ENCODE measurements around the gene GABBR2. TPM values are rescaled to one million over a fixed set of nuclear protein-coding genes. Genes with fewer than 3 reads are reported as not detected.

The GABBR2 gene
- polyA plus RNA-seq, 1 of the 3 experiments (the other 2 are of a cell fraction): not detected

- ChIA-PET POLR2A (no interaction called here), CTCF (no interaction called here)
- Histone ChIP-seq H3K9ac (no peak overlapping the region), H3F3A (replicated peaks; ENCODE audit: insufficient read depth) (no peaks in the 10 kb centered on the region), H4K20me1 (ENCODE audit: insufficient read depth) (no peaks in the 10 kb centered on the region), H3K9me3 (no peaks in the 10 kb centered on the region), H3K79me2 (ENCODE audit: insufficient read depth) (no peaks in the 10 kb centered on the region), H3K36me3 (replicated peaks in 1 of 2; ENCODE audit: control insufficient read depth in 1 of 2, insufficient read depth in 2 of 2, low read length in 1 of 2) (no peaks in the 10 kb centered on the region), H3K4me1 (ENCODE audit: control insufficient read depth in 1 of 2, insufficient read depth in 2 of 2, low read depth in 1 of 2, low read length in 1 of 2) (no peaks in the 10 kb centered on the region; a peak in 1 of 4 replicates), H2AFZ (ENCODE audit: low read depth) (no peak overlapping the region), H3K27ac (ENCODE audit: low read depth in 2 of 2, low read length in 1 of 2) (no peak overlapping the region), H3K27me3 (ENCODE audit: insufficient read depth) (no peaks in the 10 kb centered on the region), H3K9me2 (no peaks in the 10 kb centered on the region), H3K4me2 (no peak overlapping the region), H3K4me3 (ENCODE audit: low read depth in 2 of 2, low read length in 1 of 2) (no peak overlapping the region)
- DNase-seq: no peak
- TF ChIP-seq MXI1 (IDR thresholded peaks at IDR 0.05; ENCODE audit: low read depth, low read length): no peak
- TF ChIP-seq YY1 (IDR thresholded peaks at IDR 0.05; ENCODE audit: low read depth): no peak
- TF ChIP-seq GATA2 (CRISPR knock-in tag; IDR thresholded peaks at IDR 0.05): no peak
- TF ChIP-seq USF2 (IDR thresholded peaks at IDR 0.05; ENCODE audit: borderline replicate concordance, low read depth, low read length): no peak
- no peak for TF ChIP-seq ZBTB33 (IDR thresholded peaks at IDR 0.05; ENCODE audit: borderline replicate concordance, low read depth)
- TF ChIP-seq TCF12 (IDR thresholded peaks at IDR 0.05): no peak
- TF ChIP-seq NFIC (IDR thresholded peaks at IDR 0.05; ENCODE audit: borderline replicate concordance): no peak
- no peak for TF ChIP-seq FOXJ3 (CRISPR knock-in tag; IDR thresholded peaks at IDR 0.05)
- no peak for TF ChIP-seq TEAD4 (IDR thresholded peaks at IDR 0.05; ENCODE audit: borderline replicate concordance, insufficient read depth)
- no peak for TF ChIP-seq FOSL2 (IDR thresholded peaks at IDR 0.05; ENCODE audit: borderline replicate concordance, low read depth)
- TF ChIP-seq ELF1 (IDR thresholded peaks at IDR 0.05): no peak
- TF ChIP-seq FOXM1 (IDR thresholded peaks at IDR 0.05; ENCODE audit: low read depth): no peak
- no peak for TF ChIP-seq CTCF (IDR thresholded peaks at IDR 0.05)
- WGBS (ENCODE audit: low lambda C conversion rate): 9% methylated on average over 3 of the region's 3 CpGs
Measured at GRCh38 chr9:98430535-98431292, 278.0 kb downstream of the GABBR2 start.

GRCh38 chr9:98429613-98430012 is 279.1 kb downstream of the GABBR2 start:
- Histone ChIP-seq H3K27ac (ENCODE audit: low read depth in 2 of 2, low read length in 1 of 2) (no peak overlapping the region), H3K27me3 (ENCODE audit: insufficient read depth) (no peaks in the 10 kb centered on the region), H3F3A (replicated peaks; ENCODE audit: insufficient read depth) (no peaks in the 10 kb centered on the region), H3K79me2 (ENCODE audit: insufficient read depth) (no peaks in the 10 kb centered on the region), H3K4me2 (no peak overlapping the region), H3K36me3 (replicated peaks in 1 of 2; ENCODE audit: control insufficient read depth in 1 of 2, insufficient read depth in 2 of 2, low read length in 1 of 2) (no peaks in the 10 kb centered on the region), H4K20me1 (ENCODE audit: insufficient read depth) (no peaks in the 10 kb centered on the region), H3K9ac (no peak overlapping the region), H2AFZ (ENCODE audit: low read depth) (no peak overlapping the region), H3K9me3 (no peaks in the 10 kb centered on the region), H3K4me3 (ENCODE audit: low read depth in 2 of 2, low read length in 1 of 2) (no peak overlapping the region), H3K9me2 (no peaks in the 10 kb centered on the region), H3K4me1 (ENCODE audit: control insufficient read depth in 1 of 2, insufficient read depth in 2 of 2, low read depth in 1 of 2, low read length in 1 of 2) (no peaks in the 10 kb centered on the region; a peak in 1 of 4 replicates)
- CTCF ChIA-PET: no interaction called here
- WGBS (ENCODE audit: low lambda C conversion rate): 27% methylated on average over 1 of the region's 1 CpG
- POLR2A ChIA-PET: no interaction called here
- DNase-seq: no peak
- TF ChIP-seq JUND (IDR thresholded peaks at IDR 0.05) (no peak), IRF3 (IDR thresholded peaks at IDR 0.05; ENCODE audit: low read depth, low read length) (no peak), TCF12 (IDR thresholded peaks at IDR 0.05) (no peak), GATA2 (CRISPR knock-in tag; IDR thresholded peaks at IDR 0.05) (no peak), NRF1 (IDR thresholded peaks at IDR 0.05; ENCODE audit: low read depth, low read length) (no peak), ZBTB33 (IDR thresholded peaks at IDR 0.05; ENCODE audit: borderline replicate concordance, low read depth) (no peak)
